Large intestine (tissue), 3 donors: Measurements from ENCODE around the gene IRS1. TPM values are rescaled to one million over a fixed set of nuclear protein-coding genes. Genes with fewer than 3 reads are reported as not detected.

Source experiments
- DNase-seq, 2 donors: peaks; one replicate each; pipeline versions ENCODE4 v3.0.0 to v3.0.0-alpha.2; 2013
- H3K27ac ChIP-seq: one replicate; pipeline ENCODE4 v1.5.1; 2013; ENCODE audit warnings: low read length
- H3K27me3 ChIP-seq: 2 replicates; pipeline ENCODE4 v1.6.1; 2013; ENCODE audit warnings: low read length; ENCODE audit not compliant: control insufficient read depth, insufficient read depth
- H3K36me3 ChIP-seq: 2 replicates; pipeline ENCODE4 v1.6.1; 2013; ENCODE audit warnings: low read length; ENCODE audit not compliant: control insufficient read depth, insufficient read depth
- H3K4me1 ChIP-seq: one replicate; pipeline ENCODE4 v1.6.1; 2013; ENCODE audit warnings: low read length; ENCODE audit not compliant: control insufficient read depth, insufficient read depth
- H3K4me3 ChIP-seq: one replicate; pipeline ENCODE4 v1.5.1; 2013; ENCODE audit warnings: low read length
- H3K9me3 ChIP-seq: one replicate; pipeline ENCODE4 v1.6.1; 2013; ENCODE audit warnings: mild to moderate bottlenecking, low read depth, low read length, moderate library complexity; ENCODE audit not compliant: control insufficient read depth
- WGBS: methylation state at CpG from one replicate; pipeline ENCODE4 v1.1.5; 2013; ENCODE audit warnings: low lambda C conversion rate; ENCODE audit not compliant: insufficient coverage; 5-methylcytosine and 5-hydroxymethylcytosine counted together
- polyA plus RNA-seq: library from polyadenylated mRNA; unstranded; fragments of 120-200 nt; gene quantifications from one replicate; pipeline ENCODE4 v1.2.1, GENCODE V29; 2013

IRS1 gene
- polyA plus RNA-seq, 1 donor, result 23.1 TPM

GRCh38 chr2:226705965-226706364 lies 93.7 kb downstream of the IRS1 start:
- H3K36me3 ChIP-seq, result no peaks in the 10 kb centered on the region
- H3K4me1 ChIP-seq, result no peaks in the 10 kb centered on the region
- no peaks in the 10 kb centered on the region for H3K9me3 ChIP-seq
- H3K27ac ChIP-seq, result no peak overlapping the region
- no peak for DNase-seq
- H3K27me3 ChIP-seq, result no peaks in the 10 kb centered on the region
- WGBS, result no CpG with 5 or more reads among the region's 3 CpGs
- H3K4me3 ChIP-seq, result no peak overlapping the region

GRCh38 chr2:226705133-226705886 lies 94.3 kb downstream of the IRS1 start:
- 90% methylated on average over 2 of the region's 8 CpGs for WGBS
- no peaks in the 10 kb centered on the region for H3K9me3 ChIP-seq
- no peak overlapping the region for H3K27ac ChIP-seq
- H3K36me3 ChIP-seq, result no peaks in the 10 kb centered on the region
- H3K4me1 ChIP-seq, result no peaks in the 10 kb centered on the region
- no peak for DNase-seq
- H3K4me3 ChIP-seq, result no peak overlapping the region
- H3K27me3 ChIP-seq, result no peaks in the 10 kb centered on the region

GRCh38 chr2:226703514-226703913 lies 96.1 kb downstream of the IRS1 start:
- DNase-seq, result no peak
- no peaks in the 10 kb centered on the region for H3K36me3 ChIP-seq
- H3K4me1 ChIP-seq, result no peaks in the 10 kb centered on the region
- H3K4me3 ChIP-seq, result no peak overlapping the region
- H3K9me3 ChIP-seq, result no peaks in the 10 kb centered on the region
- no peak overlapping the region for H3K27ac ChIP-seq
- WGBS, result no CpG with 5 or more reads among the region's 3 CpGs
- H3K27me3 ChIP-seq, result no peaks in the 10 kb centered on the region

- no peaks in the 10 kb centered on the region for H3K9me3 ChIP-seq
- no peaks in the 10 kb centered on the region for H3K27me3 ChIP-seq
- H3K36me3 ChIP-seq, result no peaks in the 10 kb centered on the region
- no peaks in the 10 kb centered on the region for H3K4me1 ChIP-seq
- no peak overlapping the region for H3K27ac ChIP-seq
- DNase-seq, result no peak
- 70% methylated on average over 2 of the region's 7 CpGs for WGBS
- H3K4me3 ChIP-seq, result no peak overlapping the region
These were observed 97.2 kb downstream of the IRS1 start for GRCh38 chr2:226702376-226702775.

DNA sequence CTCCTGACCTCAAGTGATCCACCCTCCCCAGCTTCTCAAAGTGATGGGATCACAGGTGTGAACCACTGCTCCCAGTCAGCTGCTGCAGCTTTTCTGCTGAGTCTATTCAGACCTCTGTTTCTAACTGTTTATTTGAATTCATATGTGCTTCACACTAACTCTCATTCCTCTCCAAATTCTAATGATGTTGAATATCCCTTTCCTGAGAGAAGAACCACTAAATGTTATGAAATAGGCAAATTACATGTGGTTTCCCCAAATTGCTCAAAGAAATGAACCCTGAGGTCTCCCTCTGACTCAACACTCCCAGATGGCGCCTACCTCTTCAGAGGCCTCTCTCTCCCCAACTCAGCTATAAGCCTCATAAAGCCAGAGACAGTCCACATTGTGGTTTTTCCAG lies 98.6 kb downstream of the IRS1 start:
- H3K4me3 ChIP-seq, result no peak overlapping the region
- H3K36me3 ChIP-seq, result no peaks in the 10 kb centered on the region
- no peaks in the 10 kb centered on the region for H3K27me3 ChIP-seq
- no peaks in the 10 kb centered on the region for H3K9me3 ChIP-seq
- DNase-seq, result no peak
- no peaks in the 10 kb centered on the region for H3K4me1 ChIP-seq
- no peak overlapping the region for H3K27ac ChIP-seq
- WGBS, result no CpG with 5 or more reads among the region's 1 CpG

DNA sequence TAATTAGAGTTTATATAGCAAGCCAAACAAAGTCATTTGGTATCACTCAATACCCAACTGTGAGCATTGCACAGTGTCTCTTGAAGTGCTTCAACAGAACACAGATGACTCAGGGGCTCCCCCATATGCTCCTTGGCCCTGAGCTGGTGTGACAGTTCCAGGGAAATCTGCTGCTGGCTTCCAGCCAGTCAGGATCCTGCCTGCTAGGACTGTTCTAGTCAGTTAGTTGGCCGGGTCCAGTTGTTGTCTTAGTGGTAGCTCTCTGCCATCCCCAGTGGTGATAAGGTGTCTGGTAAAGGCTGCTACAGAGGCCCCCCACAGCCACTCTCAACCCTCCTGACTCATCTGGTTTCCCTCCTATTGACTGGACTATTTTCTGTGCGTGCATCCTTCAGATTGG lies 100.3 kb downstream of the IRS1 start:
- no peak overlapping the region for H3K4me3 ChIP-seq
- no peak overlapping the region for H3K27ac ChIP-seq
- H3K36me3 ChIP-seq, result no peaks in the 10 kb centered on the region
- peak; percentile 26 to 60 for DNase-seq
- no peaks in the 10 kb centered on the region for H3K9me3 ChIP-seq
- WGBS, result no CpG with 5 or more reads among the region's 2 CpGs
- no peaks in the 10 kb centered on the region for H3K4me1 ChIP-seq
- no peaks in the 10 kb centered on the region for H3K27me3 ChIP-seq

DNA sequence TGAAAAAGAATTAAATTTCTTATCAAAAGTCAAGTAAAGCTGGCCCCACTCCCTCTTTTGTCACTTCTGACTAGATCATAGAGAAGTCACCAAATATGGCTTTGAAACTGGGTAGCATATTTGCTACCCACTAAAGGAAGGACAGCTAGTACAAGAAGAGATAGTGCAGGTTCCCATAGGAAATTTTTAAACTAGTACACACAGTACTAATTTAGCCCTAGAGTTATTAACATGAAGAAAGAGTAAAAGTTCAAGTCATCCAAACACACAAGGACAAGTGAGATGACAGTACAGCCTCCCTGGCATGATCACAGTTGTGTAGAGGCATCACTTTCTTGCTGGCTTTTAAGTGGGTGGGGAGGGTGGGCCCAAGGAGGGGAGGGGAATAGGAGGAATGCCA lies 100.9 kb downstream of the IRS1 start:
- H3K27ac ChIP-seq, result no peak overlapping the region
- DNase-seq, result no peak

DNA sequence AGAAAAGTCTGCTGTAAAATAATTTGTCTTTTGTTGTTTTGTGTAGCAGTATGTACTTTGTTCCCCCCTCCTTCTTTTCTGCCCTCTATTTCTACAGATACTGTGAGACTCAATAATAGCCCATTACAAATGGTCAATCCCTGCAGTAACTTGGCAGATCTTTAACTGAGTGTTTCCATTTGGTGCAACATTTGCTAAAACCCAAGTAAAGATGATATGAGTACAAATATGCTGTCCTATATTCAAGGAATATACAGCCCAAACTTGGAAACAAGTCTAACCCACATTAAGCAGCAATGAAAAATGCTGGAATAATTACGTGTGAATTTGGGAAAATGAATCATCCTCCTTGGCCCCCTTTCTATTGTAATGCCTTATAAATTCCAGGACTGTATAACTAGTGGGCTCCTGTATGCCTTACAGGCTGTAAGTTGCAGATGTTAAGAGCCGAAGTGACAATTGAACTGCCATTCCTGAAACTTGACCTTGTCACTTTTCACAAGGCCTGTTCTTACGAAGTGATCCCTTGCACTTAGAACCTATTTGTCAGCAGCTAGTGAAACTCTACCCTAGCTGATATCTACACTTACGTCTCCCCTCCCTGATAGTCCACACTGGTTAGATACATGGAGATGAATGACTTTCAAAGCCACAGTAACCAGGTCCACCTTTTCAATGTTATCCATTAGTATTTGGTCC lies 104.9 kb downstream of the IRS1 start:
- Histone ChIP-seq H3K27me3 (no peaks in the 10 kb centered on the region), H3K9me3 (no peaks in the 10 kb centered on the region), H3K27ac (peak overlapping the region; percentile 1), H3K4me1 (no peaks in the 10 kb centered on the region), H3K36me3 (no peaks in the 10 kb centered on the region), H3K4me3 (no peak overlapping the region)
- no CpG with 5 or more reads among the region's 4 CpGs for WGBS
- DNase-seq, result peak in 1 of 2 donors; percentile 54

More for the DNA sequence above, 100.9 kb downstream of the IRS1 start:
- no peaks in the 10 kb centered on the region for H3K9me3 ChIP-seq
- no peaks in the 10 kb centered on the region for H3K27me3 ChIP-seq
- no peaks in the 10 kb centered on the region for H3K36me3 ChIP-seq
- no peak overlapping the region for H3K4me3 ChIP-seq
- no peaks in the 10 kb centered on the region for H3K4me1 ChIP-seq

- H3K36me3 ChIP-seq, result no peaks in the 10 kb centered on the region
- no peak overlapping the region for H3K27ac ChIP-seq
- H3K4me3 ChIP-seq, result no peak overlapping the region
- H3K9me3 ChIP-seq, result no peaks in the 10 kb centered on the region
- H3K27me3 ChIP-seq, result no peaks in the 10 kb centered on the region
- no peaks in the 10 kb centered on the region for H3K4me1 ChIP-seq
- WGBS, result 50% methylated on average over 1 of the region's 4 CpGs
- DNase-seq, result no peak
These were observed 105.5 kb downstream of the IRS1 start for GRCh38 chr2:226694149-226694548.

GRCh38 chr2:226693521-226693920 lies 106.1 kb downstream of the IRS1 start:
- no peak for DNase-seq
- H3K36me3 ChIP-seq, result no peaks in the 10 kb centered on the region
- H3K27me3 ChIP-seq, result no peaks in the 10 kb centered on the region
- no peak overlapping the region for H3K4me3 ChIP-seq
- H3K9me3 ChIP-seq, result no peaks in the 10 kb centered on the region
- H3K4me1 ChIP-seq, result no peaks in the 10 kb centered on the region
- 90% methylated on average over 2 of the region's 4 CpGs for WGBS
- H3K27ac ChIP-seq, result no peak overlapping the region
